Testis (tissue), 2 donors: ENCODE data around the gene CD48.

Source experiments
- POLR2A ChIP-seq: fragments of 450-650 bp; IDR thresholded peaks from one replicate; pipeline ENCODE4 v1.6.1; 2017; ENCODE audit warnings: antibody characterized with exemption, mild to moderate bottlenecking, moderate library complexity
- TF ChIP-seq, protein P1 (sequence below), 3 experiments: fragments of 450-650 bp in 2 of 3; fragments of 200-600 bp in 1 of 3; sonication (generic) in 1 of 3; IDR thresholded peaks; one replicate each; pipeline ENCODE4 v1.5.1; 2016 to 2019; ENCODE audit warnings: antibody characterized with exemption in 3 of 3, mild to moderate bottlenecking in 2 of 3, moderate library complexity in 1 of 3

DNA sequence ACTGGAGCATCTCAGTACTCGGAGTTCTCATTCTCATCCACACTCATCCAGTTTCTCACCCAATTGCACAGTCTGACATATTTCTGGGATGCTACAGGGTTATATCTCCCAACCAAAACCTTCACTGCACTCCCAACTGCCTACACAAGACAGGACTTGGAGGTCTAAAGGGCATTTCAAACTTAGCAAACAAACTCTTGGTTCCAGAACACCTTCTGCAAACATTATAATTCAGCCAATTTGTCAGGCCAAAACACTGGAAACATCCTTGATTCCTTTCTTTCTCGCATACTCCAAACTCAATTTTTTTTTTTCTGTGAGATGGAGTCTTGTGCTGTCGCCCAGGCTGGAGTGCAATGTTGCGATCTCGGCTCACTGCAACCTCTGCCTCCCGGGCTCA lies 72.7 kb downstream of the CD48 start:
- TF ChIP-seq, protein P1, sequence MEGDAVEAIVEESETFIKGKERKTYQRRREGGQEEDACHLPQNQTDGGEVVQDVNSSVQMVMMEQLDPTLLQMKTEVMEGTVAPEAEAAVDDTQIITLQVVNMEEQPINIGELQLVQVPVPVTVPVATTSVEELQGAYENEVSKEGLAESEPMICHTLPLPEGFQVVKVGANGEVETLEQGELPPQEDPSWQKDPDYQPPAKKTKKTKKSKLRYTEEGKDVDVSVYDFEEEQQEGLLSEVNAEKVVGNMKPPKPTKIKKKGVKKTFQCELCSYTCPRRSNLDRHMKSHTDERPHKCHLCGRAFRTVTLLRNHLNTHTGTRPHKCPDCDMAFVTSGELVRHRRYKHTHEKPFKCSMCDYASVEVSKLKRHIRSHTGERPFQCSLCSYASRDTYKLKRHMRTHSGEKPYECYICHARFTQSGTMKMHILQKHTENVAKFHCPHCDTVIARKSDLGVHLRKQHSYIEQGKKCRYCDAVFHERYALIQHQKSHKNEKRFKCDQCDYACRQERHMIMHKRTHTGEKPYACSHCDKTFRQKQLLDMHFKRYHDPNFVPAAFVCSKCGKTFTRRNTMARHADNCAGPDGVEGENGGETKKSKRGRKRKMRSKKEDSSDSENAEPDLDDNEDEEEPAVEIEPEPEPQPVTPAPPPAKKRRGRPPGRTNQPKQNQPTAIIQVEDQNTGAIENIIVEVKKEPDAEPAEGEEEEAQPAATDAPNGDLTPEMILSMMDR (IDR thresholded peaks at IDR 0.05), result no peak
- no peak for TF ChIP-seq POLR2A
